Immature natural killer cell (primary cell): Measurements from ENCODE around the gene STAMBPL1. TPM values are rescaled to one million over a fixed set of nuclear protein-coding genes. Genes with fewer than 3 reads are reported as not detected.
A peak's percentile ranks its signal among the peaks of the same experiment; 100 is the strongest.
"Not testable (repeated sequence)": the region's sequence is repeated elsewhere in the genome, so short reads cannot be mapped to it uniquely, and the experiment has no call there.

ENCODE experiments used
- DNase-seq, 3 donors: peaks; one replicate each; pipeline ENCODE4 v3.0.0; 2022; ENCODE audit warnings: mixed read lengths in 1 of 3
- H3K27ac Mint-ChIP-seq, 6 donors: one replicate each; pipeline ENCODE4 v1.8.0; 2020; ENCODE audit warnings: mixed read lengths in 6 of 6, mild to moderate bottlenecking in 5 of 6, inconsistent platforms in 4 of 6, moderate library complexity in 3 of 6
- H3K27me3 Mint-ChIP-seq, 3 donors: one replicate each; pipeline ENCODE4 v1.8.0; 2020 to 2021; ENCODE audit warnings: low read depth in 3 of 3, mild to moderate bottlenecking in 3 of 3, mixed read lengths in 3 of 3, moderate library complexity in 3 of 3, inconsistent platforms in 1 of 3
- H3K36me3 Mint-ChIP-seq, 3 donors: one replicate each; pipeline ENCODE4 v1.8.0; 2020; ENCODE audit warnings: mixed read lengths in 3 of 3, inconsistent platforms in 2 of 3, mild to moderate bottlenecking in 2 of 3
- H3K4me1 Mint-ChIP-seq, 2 donors: one replicate each; pipeline ENCODE4 v1.8.0; 2020; ENCODE audit warnings: inconsistent platforms in 2 of 2, mild to moderate bottlenecking in 2 of 2, mixed read lengths in 2 of 2, moderate library complexity in 1 of 2
- H3K4me3 Mint-ChIP-seq, 5 donors: one replicate each; pipeline ENCODE4 v1.8.0; 2020; ENCODE audit warnings: mild to moderate bottlenecking in 5 of 5, mixed read lengths in 5 of 5, inconsistent platforms in 3 of 5, moderate library complexity in 3 of 5
- H3K9me3 Mint-ChIP-seq, 6 donors: one replicate each; pipeline ENCODE4 v1.8.0; 2020; ENCODE audit warnings: mild to moderate bottlenecking in 6 of 6, mixed read lengths in 6 of 6, inconsistent platforms in 4 of 6, moderate library complexity in 3 of 6
- polyA plus RNA-seq, 3 donors: library from polyadenylated mRNA; unstranded; fragments of 300-500 nt; fragmentation: Illumina TruSeq; gene quantifications; one replicate each; pipeline ENCODE4 v1.2.3, GENCODE V29; 2021

Gene STAMBPL1
- polyA plus RNA-seq, 3 donors from 2014 or later, result 4.2 to 8.4 (median 7.3) TPM

DNA sequence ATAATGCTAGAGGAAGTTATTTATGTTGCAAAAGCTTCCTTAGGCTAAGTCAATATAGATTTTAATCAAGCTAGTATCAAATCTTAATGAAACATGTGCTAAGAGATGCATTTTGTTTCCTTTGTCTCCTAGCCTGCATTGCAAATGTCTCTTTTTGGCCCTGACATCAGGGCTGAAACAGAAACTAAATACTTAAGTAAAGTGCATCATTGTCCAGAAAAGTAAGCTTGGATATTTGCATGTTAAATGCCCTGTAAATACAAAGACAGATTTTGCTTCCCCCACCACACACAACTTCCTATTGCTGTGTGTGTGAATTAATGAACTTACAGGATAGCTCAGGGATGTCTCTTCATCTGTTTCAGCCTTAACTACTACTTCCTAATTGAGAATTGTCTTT is 10.0 kb upstream of the STAMBPL1 start:
- DNase-seq, result no peak
- Mint-ChIP-seq H3K9me3 (no peaks in the 10 kb centered on the region), H3K27me3 (no peaks in the 10 kb centered on the region), H3K36me3 (no peaks in the 10 kb centered on the region), H3K4me1 (no peaks in the 10 kb centered on the region), H3K4me3 (no peak overlapping the region), H3K27ac (no peak overlapping the region)

GRCh38 chr10:88873757-88874156 is 6.3 kb upstream of the STAMBPL1 start:
- Mint-ChIP-seq H3K4me1 (peaks cover 5 to 7% of the 10 kb centered on the region in 2 donors), H3K9me3 (no peaks in the 10 kb centered on the region), H3K27ac (no peak overlapping the region), H3K36me3 (no peaks in the 10 kb centered on the region), H3K4me3 (no peak overlapping the region), H3K27me3 (peaks cover 0 to 1% (median 0%) of the 10 kb centered on the region in 3 donors)
- no peak for DNase-seq

DNA sequence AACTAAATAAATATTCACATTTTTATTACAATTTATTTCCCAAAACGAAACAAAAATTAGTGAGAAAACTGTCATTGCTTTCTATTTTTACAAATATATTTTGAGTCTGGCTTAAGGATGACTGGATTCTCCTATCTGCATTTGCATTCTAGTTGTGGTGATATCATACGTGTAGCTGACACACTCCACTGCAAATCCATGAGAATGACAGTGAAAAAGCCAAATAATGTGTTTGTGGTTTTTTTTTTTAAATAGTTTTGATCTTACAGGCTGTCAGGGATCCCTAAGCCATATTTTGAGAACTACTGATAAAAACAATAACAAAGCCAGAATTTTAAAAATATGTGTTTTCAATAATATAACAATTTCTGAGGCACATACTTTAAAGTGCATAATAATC is 5.8 kb upstream of the STAMBPL1 start:
- Mint-ChIP-seq H3K4me1 (peaks cover 8 to 12% of the 10 kb centered on the region in 2 donors), H3K27ac (no peak overlapping the region), H3K27me3 (peaks cover 0 to 1% (median 0%) of the 10 kb centered on the region in 3 donors), H3K9me3 (no peaks in the 10 kb centered on the region), H3K4me3 (no peak overlapping the region), H3K36me3 (no peaks in the 10 kb centered on the region)
- DNase-seq, result no peak

- H3K4me1 Mint-ChIP-seq, result peaks cover 15 to 19% of the 10 kb centered on the region in 2 donors
- no peaks in the 10 kb centered on the region for H3K36me3 Mint-ChIP-seq
- DNase-seq, result no peak
- H3K27me3 Mint-ChIP-seq, result peaks cover 3 to 6% (median 3%) of the 10 kb centered on the region in 3 donors
- no peaks in the 10 kb centered on the region for H3K9me3 Mint-ChIP-seq
- H3K4me3 Mint-ChIP-seq, result no peak overlapping the region
- H3K27ac Mint-ChIP-seq, result no peak overlapping the region
Measured at GRCh38 chr10:88875081-88875480, 5.0 kb upstream of the STAMBPL1 start.

DNA sequence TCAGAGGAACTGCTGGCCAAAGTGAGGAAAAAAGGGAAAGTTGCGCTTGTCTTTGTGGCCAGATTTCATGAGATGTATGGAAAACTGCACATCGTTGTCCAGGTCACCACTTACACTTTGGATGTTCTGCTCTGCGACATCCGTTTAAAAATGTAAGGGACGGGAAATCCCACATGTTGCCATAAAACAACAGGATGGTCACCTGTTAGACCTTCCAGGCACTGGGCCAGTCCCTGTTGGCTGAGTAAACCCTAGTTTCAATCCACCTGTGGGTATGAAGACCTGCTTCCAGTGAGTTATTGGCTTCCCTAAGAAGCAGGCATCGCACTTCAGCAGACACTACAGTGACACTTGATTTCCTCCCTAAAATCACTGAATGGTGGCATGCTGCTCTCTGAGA is 2.7 kb upstream of the STAMBPL1 start:
- peaks cover 3 to 12% (median 4%) of the 10 kb centered on the region in 3 donors for H3K27me3 Mint-ChIP-seq
- no peak overlapping the region for H3K27ac Mint-ChIP-seq
- H3K4me1 Mint-ChIP-seq, result peaks cover 31 to 37% of the 10 kb centered on the region in 2 donors
- peak overlapping the region in 1 of 5 donors; percentile 8 for H3K4me3 Mint-ChIP-seq
- no peaks in the 10 kb centered on the region for H3K9me3 Mint-ChIP-seq
- H3K36me3 Mint-ChIP-seq, result no peaks in the 10 kb centered on the region
- no peak for DNase-seq

DNA sequence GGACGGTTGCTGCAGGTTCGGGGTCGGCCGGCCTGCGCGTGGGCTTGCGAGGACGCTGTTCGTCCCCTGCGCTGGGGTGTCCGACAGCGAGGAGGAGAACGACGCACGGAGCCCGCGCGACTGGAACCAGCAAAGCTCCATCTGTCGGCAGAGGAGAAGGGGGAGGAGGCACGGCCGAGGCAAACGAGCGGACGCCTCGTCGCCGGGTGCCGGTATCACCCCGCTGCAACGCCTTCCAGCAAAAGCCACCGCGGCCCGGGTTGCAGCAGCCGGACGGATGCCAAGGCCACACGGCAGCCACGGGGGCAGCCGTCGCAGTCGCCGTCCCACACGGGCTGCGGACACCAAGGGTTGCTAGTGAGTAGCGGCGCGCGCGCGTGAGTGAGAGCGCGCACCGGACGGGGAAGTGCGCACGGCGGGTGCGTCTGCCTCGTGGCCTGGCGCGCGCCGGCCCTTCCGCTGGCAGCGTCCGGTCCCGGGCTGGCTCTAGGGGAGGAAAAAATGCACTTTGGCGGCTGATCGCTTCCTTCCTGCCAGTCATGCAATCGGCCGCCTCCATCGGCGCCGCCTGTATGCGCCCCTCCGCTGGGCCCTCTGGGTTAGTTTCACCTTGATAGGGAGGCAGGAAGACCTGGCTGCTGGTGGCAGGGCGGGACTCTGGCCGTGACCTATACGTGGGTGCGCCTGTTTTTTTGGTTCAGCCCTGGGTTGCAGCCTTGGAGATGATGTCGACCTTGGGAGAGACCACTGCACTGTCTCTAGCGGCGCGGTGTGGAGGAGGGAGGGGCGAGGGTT is 434 bp downstream of the STAMBPL1 start:
- Mint-ChIP-seq H3K4me1 (peaks cover 47 to 69% of the 10 kb centered on the region in 2 donors), H3K4me3 (peak overlapping the region; percentile 93 to 99 (median 98)), H3K9me3 (no peaks in the 10 kb centered on the region), H3K36me3 (no peaks in the 10 kb centered on the region), H3K27me3 (peaks cover 2 to 12% (median 4%) of the 10 kb centered on the region in 3 donors), H3K27ac (peak overlapping the region; percentile 95 to 98 (median 97))
- DNase-seq, result peak; percentile 80 to 84 (median 83)

- Mint-ChIP-seq H3K9me3 (no peaks in the 10 kb centered on the region), H3K36me3 (no peaks in the 10 kb centered on the region), H3K27me3 (peaks cover 2 to 12% (median 4%) of the 10 kb centered on the region in 3 donors), H3K4me3 (peak overlapping the region; percentile 93 to 99 (median 98)), H3K27ac (peak overlapping the region; percentile 95 to 98 (median 97)), H3K4me1 (peaks cover 47 to 77% of the 10 kb centered on the region in 2 donors)
- peak in 1 of 3 donors; percentile 12 for DNase-seq
Measured at GRCh38 chr10:88881320-88881719, 1.3 kb downstream of the STAMBPL1 start.

DNA sequence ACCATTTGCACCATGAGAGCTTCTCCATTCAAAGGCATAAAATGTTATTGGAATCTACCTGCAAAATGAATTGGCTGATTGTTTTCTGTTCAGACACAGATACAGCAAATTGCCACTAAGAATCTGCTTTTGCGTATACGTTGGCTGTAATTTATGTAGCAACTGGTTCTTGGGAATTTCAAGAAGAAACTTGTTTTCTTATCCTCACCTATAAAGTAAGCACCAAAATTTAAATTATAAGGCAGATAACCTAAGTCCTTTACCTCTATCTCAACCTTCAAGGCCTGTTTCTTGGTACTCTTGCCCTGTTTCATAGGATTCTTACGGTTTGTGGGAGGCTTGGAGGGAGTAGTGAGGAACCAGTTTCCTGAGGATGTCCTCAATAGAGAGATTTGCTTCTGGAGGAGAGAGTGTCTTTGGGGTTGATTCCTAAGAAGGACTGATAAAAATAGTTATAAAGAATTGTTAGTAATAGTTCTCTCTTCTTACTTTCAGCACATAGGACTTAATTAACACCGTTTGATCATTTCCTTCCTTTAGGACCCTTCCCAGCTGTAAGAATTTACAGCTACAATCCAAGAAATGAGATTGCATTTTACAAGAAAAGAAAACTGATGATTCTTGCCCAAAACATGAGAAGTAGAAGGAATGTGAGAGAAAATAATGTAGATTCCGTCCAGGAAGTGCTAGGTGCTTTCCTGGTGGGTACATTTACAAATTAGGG is 2.0 kb downstream of the STAMBPL1 start:
- Mint-ChIP-seq H3K27ac (peak overlapping the region; percentile 80 to 98 (median 96)), H3K9me3 (no peaks in the 10 kb centered on the region), H3K36me3 (no peaks in the 10 kb centered on the region), H3K27me3 (peaks cover 2 to 12% (median 4%) of the 10 kb centered on the region in 3 donors), H3K4me3 (peak overlapping the region; percentile 93 to 99 (median 98)), H3K4me1 (peaks cover 47 to 85% of the 10 kb centered on the region in 2 donors)
- no peak for DNase-seq

- DNase-seq, H3K36me3 Mint-ChIP-seq, H3K9me3 Mint-ChIP-seq: not testable (repeated sequence)
- Mint-ChIP-seq H3K4me3 (peak overlapping the region; percentile 65 to 99 (median 98)), H3K27me3 (peaks cover 2 to 12% (median 4%) of the 10 kb centered on the region in 3 donors), H3K4me1 (peaks cover 47 to 92% of the 10 kb centered on the region in 2 donors), H3K27ac (peak overlapping the region; percentile 41 to 98 (median 96))
Measured at GRCh38 chr10:88882646-88883447, 2.8 kb downstream of the STAMBPL1 start.

GRCh38 chr10:88883448-88883809 is 3.4 kb downstream of the STAMBPL1 start:
- DNase-seq, result no peak
- H3K4me3 Mint-ChIP-seq, result peak overlapping the region in 2 of 5 donors; percentile 40 to 63
- H3K9me3 Mint-ChIP-seq, result no peaks in the 10 kb centered on the region
- peak overlapping the region; percentile 41 to 98 (median 69) for H3K27ac Mint-ChIP-seq
- H3K4me1 Mint-ChIP-seq, result peaks cover 48 to 93% of the 10 kb centered on the region in 2 donors
- H3K36me3 Mint-ChIP-seq, result no peaks in the 10 kb centered on the region
- peaks cover 2 to 12% (median 4%) of the 10 kb centered on the region in 3 donors for H3K27me3 Mint-ChIP-seq

GRCh38 chr10:88886557-88886956 is 6.5 kb downstream of the STAMBPL1 start:
- Mint-ChIP-seq H3K9me3 (no peaks in the 10 kb centered on the region), H3K4me1 (peaks cover 43 to 95% of the 10 kb centered on the region in 2 donors), H3K27me3 (no peaks in the 10 kb centered on the region), H3K27ac (no peak overlapping the region), H3K36me3 (no peaks in the 10 kb centered on the region), H3K4me3 (no peak overlapping the region)
- DNase-seq, result no peak

DNA sequence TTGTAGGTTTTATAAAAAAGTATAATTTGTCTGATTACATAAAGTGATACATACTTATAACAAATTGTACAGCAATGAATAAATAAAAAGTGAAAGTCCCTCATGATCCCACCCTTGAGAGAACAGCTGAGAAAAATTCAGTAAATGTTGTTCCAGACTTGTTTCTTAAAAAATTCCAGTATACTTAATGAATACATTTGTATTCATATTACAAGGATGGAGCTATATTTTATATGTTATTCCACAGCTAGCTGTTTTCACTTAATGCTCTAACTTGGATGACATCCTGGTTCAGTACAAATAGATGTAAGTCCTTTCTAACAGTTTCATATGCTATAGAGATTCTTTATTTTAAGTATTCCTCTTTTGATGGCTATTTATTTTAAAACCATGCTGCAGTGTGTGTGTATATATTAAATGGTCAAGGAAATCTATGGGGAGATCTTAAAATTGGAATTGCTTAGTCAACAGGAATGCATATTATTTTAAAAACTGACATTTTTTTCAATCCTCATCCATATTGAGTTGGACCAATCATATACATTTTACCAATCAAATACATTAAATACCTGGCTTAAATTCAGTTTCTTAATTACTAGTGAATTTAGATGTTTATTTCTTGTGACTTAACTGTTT is 8.9 kb downstream of the STAMBPL1 start:
- H3K27ac Mint-ChIP-seq, result no peak overlapping the region
- peaks cover 23 to 71% of the 10 kb centered on the region in 2 donors for H3K4me1 Mint-ChIP-seq
- DNase-seq, result no peak
- no peaks in the 10 kb centered on the region for H3K9me3 Mint-ChIP-seq
- H3K27me3 Mint-ChIP-seq, result no peaks in the 10 kb centered on the region
- no peak overlapping the region for H3K4me3 Mint-ChIP-seq
- peaks cover 0 to 4% (median 0%) of the 10 kb centered on the region in 3 donors for H3K36me3 Mint-ChIP-seq
